GM13977 (cell line): ENCODE data around the gene FNBP1L.
A peak's percentile ranks its signal among the peaks of the same experiment; 100 is the strongest.

Experiments
- DNase-seq: peaks from one replicate; pipeline ENCODE4 v3.0.0; 2012; ENCODE audit warnings: low spot score
- CTCF ChIP-seq: IDR thresholded peaks from 2 replicates; pipeline ENCODE4 v1.5.1; 2012; ENCODE audit warnings: mild to moderate bottlenecking, control low read depth; ENCODE audit not compliant: insufficient read depth; ENCODE audit errors: extremely low read depth, missing control alignments
- in situ Hi-C: fragments of 300-500 bp; cut with MboI; formaldehyde crosslinking; loops from one replicate; pipeline ENCODE4 v1.12.0; 2022; ENCODE audit warnings: low sequenced_read_pairs, low pct_unique_long_range_greater_than_20kb, mixed read lengths, inconsistent platforms; ENCODE audit not compliant: unreplicated experiment

FNBP1L gene

GRCh38 chr1:93440706-93441105, 7.2 kb upstream of the FNBP1L start:
- in situ Hi-C loops = loop anchor here (10.0 to 25.0 kb wide), 2 partner anchors 184 to 397 kb away; no protein-coding TSS in a partner anchor
- DNase-seq = no peak
- no peak for TF ChIP-seq CTCF

- no peak for DNase-seq
- no peak for TF ChIP-seq CTCF
- in situ Hi-C loops = loop anchor here (10.0 to 25.0 kb wide), 2 partner anchors 183 to 396 kb away; no protein-coding TSS in a partner anchor
Measured at GRCh38 chr1:93441589-93441988, 6.3 kb upstream of the FNBP1L start.

GRCh38 chr1:93442008-93442666, 5.8 kb upstream of the FNBP1L start:
- in situ Hi-C loops = loop anchor here (10.0 to 25.0 kb wide), 2 partner anchors 183 to 395 kb away; no protein-coding TSS in a partner anchor
- TF ChIP-seq CTCF = no peak
- DNase-seq = no peak

GRCh38 chr1:93442741-93443140, 5.2 kb upstream of the FNBP1L start:
- DNase-seq = no peak
- in situ Hi-C loops = loop anchor here (10.0 to 25.0 kb wide), 2 partner anchors 182 to 395 kb away; no protein-coding TSS in a partner anchor
- TF ChIP-seq CTCF = no peak

GRCh38 chr1:93443454-93443853, 4.5 kb upstream of the FNBP1L start:
- in situ Hi-C loops = loop anchor here (10.0 to 25.0 kb wide), 2 partner anchors 181 to 394 kb away; no protein-coding TSS in a partner anchor
- no peak for TF ChIP-seq CTCF
- no peak for DNase-seq

GRCh38 chr1:93446837-93447451, 974 bp upstream of the FNBP1L start:
- TF ChIP-seq CTCF = no peak
- in situ Hi-C loops = loop anchor here (10.0 to 25.0 kb wide), 2 partner anchors 178 to 390 kb away; no protein-coding TSS in a partner anchor
- peak; percentile 20 for DNase-seq
